Inflammatory macrophage treated with lipopolysaccharide for 4 hours (primary cell): ENCODE results near the gene CABP1.
"Not testable (repeated sequence)": the region's sequence is repeated elsewhere in the genome, so short reads cannot be mapped to it uniquely, and the experiment has no call there.

Source experiments
- DNase-seq: peaks from one replicate; pipeline ENCODE4 v3.0.0-alpha.2; 2020

CABP1 gene

GRCh38 chr12:120639771-120640721 is at the start of gene CABP1:
Gene CABP1, plus strand, starts transcription at chr12:120640626. Its CDS starts 60 bp downstream, at chr12:120640686.
- DNase-seq, result no peak

GRCh38 chr12:120590741-120591407 is 49.6 kb upstream of the CABP1 start:
- no peak for DNase-seq

GRCh38 chr12:120592121-120593049 is 48.0 kb upstream of the CABP1 start:
- DNase-seq, result no peak

- DNase-seq, result no peak
These were observed 43.5 kb upstream of the CABP1 start for GRCh38 chr12:120596901-120597300.

- no peak for DNase-seq
These were observed 42.6 kb upstream of the CABP1 start for GRCh38 chr12:120597861-120598260.

GRCh38 chr12:120598674-120599463 is 41.6 kb upstream of the CABP1 start:
- peak; percentile 90 for DNase-seq

GRCh38 chr12:120599672-120600552 is 40.5 kb upstream of the CABP1 start:
- DNase-seq, result no peak

GRCh38 chr12:120602416-120602815 is 38.0 kb upstream of the CABP1 start:
- peak; percentile 84 for DNase-seq

GRCh38 chr12:120610560-120610959 is 29.9 kb upstream of the CABP1 start:
- DNase-seq, result no peak

GRCh38 chr12:120611534-120611933 is 28.9 kb upstream of the CABP1 start:
- peak; percentile 11 for DNase-seq

GRCh38 chr12:120614848-120615247 is 25.6 kb upstream of the CABP1 start:
- DNase-seq, result no peak

- DNase-seq, result not testable (repeated sequence)
These were observed 23.2 kb upstream of the CABP1 start for GRCh38 chr12:120617193-120617592.

GRCh38 chr12:120617767-120618166 is 22.7 kb upstream of the CABP1 start:
- DNase-seq, result not testable (repeated sequence)

GRCh38 chr12:120618954-120619615 is 21.3 kb upstream of the CABP1 start:
- DNase-seq, result no peak

GRCh38 chr12:120620624-120621023 is 19.8 kb upstream of the CABP1 start:
- no peak for DNase-seq

GRCh38 chr12:120625557-120626419 is 14.6 kb upstream of the CABP1 start:
- no peak for DNase-seq

- no peak for DNase-seq
These were observed 11.5 kb upstream of the CABP1 start for GRCh38 chr12:120628919-120629318.

- no peak for DNase-seq
These were observed 10.1 kb upstream of the CABP1 start for GRCh38 chr12:120630104-120630892.

- no peak for DNase-seq
These were observed 9.3 kb upstream of the CABP1 start for GRCh38 chr12:120631097-120631496.
